K562 treated with DMSO at 1 percent for 48 hours (cell line): ENCODE results near the gene KRTAP5-7. TPM values are rescaled to one million over a fixed set of nuclear protein-coding genes. Genes with fewer than 3 reads are reported as not detected.

Experiments used
- total RNA-seq: library from RNA; unstranded; fragments of 300-600 nt; gene quantifications from 2 replicates; pipeline ENCODE4 v1.2.3, GENCODE V29; 2022; ENCODE audit warnings: low replicate concordance; ENCODE audit errors: extremely low read depth

KRTAP5-7 gene, protein sequence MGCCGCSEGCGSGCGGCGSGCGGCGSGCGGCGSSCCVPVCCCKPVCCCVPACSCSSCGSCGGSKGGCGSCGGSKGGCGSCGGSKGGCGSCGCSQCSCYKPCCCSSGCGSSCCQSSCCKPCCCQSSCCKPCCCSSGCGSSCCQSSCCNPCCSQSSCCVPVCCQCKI
- total RNA-seq, result not detected in 2 replicates

GRCh38 chr11:71526796-71527575, at the start of gene KRTAP5-7:
Gene KRTAP5-7 (plus strand): TSS chr11:71527267. CDS start chr11:71527301, 34 bp downstream.

GRCh38 chr11:71537977-71538665, 11.1 kb downstream of the KRTAP5-7 start, which contains the start of gene KRTAP5-8:
Gene KRTAP5-8 (plus strand): TSS chr11:71538025. CDS start chr11:71538056, 31 bp downstream.

DNA sequence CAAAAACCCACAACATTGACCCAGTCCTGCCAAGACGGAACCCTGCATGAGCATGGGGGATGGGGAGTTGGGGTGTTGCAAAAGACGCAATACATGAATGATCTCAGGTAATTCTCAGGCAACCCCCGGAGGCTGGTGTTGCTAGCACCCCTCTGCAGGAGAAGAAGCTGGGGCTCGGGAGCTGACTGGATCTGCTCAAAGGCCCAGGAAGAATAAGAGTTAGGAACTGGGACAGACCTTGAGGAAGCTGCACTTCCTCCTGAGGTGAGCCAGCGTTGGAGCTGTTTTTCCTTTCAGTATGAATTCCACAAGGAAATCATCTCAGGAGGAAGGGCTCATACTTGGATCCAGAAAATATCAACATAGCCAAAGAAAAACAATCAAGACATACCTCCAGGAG, 21.1 kb downstream of the KRTAP5-7 start, which contains the start of gene KRTAP5-9:
KRTAP5-9 (plus strand) TSS at position 301 of the 400 bp plus-strand sequence. CDS start 238 bp downstream, outside the sequence.

GRCh38 chr11:71565263-71565662, 38.2 kb downstream of the KRTAP5-7 start, which contains the start of gene KRTAP5-10:
Gene KRTAP5-10 (plus strand): TSS chr11:71565563. CDS start chr11:71565588, 25 bp downstream.

Other genes with a start within 250 kb of the KRTAP5-7 start
- gene DHCR7, start 78.9 kb upstream of the KRTAP5-7 start, total RNA-seq, result not detected in 2 replicates
- gene NADSYN1, start 74.1 kb upstream of the KRTAP5-7 start, total RNA-seq, result not detected in 2 replicates
- not detected in 2 replicates for gene KRTAP5-8, start 10.8 kb downstream of the KRTAP5-7 start, total RNA-seq
- gene KRTAP5-9, start 21.2 kb downstream of the KRTAP5-7 start, total RNA-seq, result not detected in 2 replicates
- gene KRTAP5-10, start 38.3 kb downstream of the KRTAP5-7 start, total RNA-seq, result not detected in 2 replicates
- gene KRTAP5-11, start 55.6 kb downstream of the KRTAP5-7 start, total RNA-seq, result not detected in 2 replicates